HuH-7.5 (cell line): Measurements from ENCODE around the gene VASP.

Source experiments
- DNase-seq: peaks from one replicate; pipeline ENCODE4 v3.0.0; 2011; ENCODE audit warnings: low spot score

The VASP gene

GRCh38 chr19:45554481-45554880 lies 47.2 kb downstream of the VASP start:
- DNase-seq = no peak

- DNase-seq = no peak
These were observed 49.6 kb downstream of the VASP start for GRCh38 chr19:45556835-45557234.

DNA sequence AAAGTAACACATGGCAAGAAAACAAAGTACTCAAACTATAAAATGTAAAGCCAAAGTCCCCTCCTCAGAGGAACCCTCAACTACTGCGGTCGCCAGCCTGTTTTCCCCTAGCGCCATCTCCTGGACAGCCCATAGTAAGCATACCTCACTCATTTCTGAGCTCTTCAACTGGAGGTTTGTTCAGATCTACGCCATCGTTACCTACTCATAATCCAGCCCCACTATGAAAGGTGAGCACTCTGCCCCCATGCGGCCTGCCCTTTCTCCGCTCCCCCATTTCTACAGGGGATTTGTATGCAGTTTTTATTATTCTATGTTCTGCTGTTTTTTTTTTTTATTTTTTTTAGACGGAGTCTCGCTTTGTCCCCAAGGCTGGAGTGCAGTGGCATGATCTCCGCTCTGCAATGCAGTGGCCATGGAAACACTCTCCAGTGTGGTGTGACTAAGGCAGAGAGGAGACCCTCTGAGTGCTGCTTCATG lies 51.2 kb downstream of the VASP start:
- DNase-seq = peak; percentile 73

GRCh38 chr19:45560038-45560437 lies 52.8 kb downstream of the VASP start:
- DNase-seq = no peak

DNA sequence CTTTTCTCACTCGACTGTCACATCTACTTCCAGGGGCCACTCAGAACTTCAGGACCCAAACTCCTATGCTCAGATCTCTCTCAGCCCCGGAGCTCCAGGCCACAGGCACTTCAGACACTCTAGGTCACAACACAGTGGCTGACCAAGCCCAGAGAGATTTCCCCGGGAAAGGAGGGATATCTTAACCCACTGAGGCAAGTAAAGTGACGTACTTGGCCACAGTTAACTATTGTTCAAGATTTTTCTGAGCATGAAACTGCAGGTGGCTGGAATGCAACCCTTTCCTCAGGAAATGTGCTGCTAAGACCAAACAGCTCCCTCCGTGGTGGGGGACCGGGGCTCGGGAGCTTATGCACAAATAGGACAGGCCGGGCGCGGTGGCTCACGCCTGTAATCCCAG lies 53.4 kb downstream of the VASP start:
- DNase-seq = no peak

GRCh38 chr19:45564131-45564780 lies 57.0 kb downstream of the VASP start:
- DNase-seq = no peak

- no peak for DNase-seq
These were observed 60.3 kb downstream of the VASP start for GRCh38 chr19:45567609-45568008.

DNA sequence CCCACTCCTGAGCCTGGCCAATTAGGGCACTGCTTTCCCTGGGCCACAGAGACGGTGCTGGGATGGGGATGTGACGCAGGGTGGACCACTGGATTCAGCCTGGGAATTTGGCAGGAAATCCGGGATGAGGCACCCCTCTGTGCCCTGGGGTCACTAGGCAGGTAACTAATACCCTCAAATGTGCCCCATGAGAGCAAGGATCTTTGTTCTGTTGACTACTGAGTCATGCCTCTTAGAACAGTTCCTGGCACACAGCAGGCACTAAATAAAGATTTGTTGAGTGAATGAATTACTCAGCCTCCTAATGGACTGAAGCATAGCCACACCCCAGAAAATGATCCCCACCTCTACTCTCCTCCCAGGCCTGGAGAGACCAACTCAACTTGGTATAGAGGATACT lies 61.5 kb downstream of the VASP start:
- no peak for DNase-seq

DNA sequence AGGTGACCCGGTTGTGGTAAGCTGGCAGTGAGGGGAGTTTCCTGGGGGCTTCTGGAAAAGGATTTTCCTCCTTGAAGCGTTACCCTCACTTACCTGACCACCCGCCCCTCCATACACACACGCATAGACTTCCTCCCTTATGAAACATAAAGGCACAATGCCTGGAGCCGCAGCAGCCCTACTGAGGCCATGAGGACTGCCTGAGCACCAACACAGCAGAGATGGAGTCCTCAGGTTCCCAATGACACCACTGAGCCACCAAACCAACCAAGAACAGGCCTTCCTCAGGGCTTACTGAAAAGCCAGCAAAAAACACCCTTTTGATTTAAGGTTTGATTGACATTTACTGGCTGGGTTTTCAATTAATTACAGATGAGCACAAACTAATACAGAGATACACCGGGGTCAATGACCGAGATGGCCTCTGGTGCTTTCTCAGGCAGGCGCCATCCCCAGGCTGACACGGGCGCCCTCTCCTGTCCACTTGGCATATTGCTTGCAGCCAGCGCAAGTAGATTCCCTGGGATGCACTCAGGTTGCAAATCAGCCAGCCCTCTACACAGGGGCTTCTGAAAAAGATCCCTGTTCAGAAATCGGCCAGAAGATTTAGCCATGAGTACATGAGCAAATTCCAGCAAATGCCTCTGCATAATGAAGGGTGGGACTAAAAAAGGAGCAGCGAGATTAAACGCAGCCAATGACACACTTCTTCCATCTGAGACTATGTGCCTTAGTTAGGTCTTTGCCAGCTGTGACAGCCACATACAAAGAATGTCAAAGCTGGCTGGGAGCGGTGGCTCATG lies 62.5 kb downstream of the VASP start:
- DNase-seq = peak; percentile 54

- DNase-seq = no peak
These were observed 64.4 kb downstream of the VASP start for GRCh38 chr19:45571457-45572220.

- no peak for DNase-seq
These were observed 67.2 kb downstream of the VASP start for GRCh38 chr19:45574526-45574925.

GRCh38 chr19:45575216-45575615 lies 67.9 kb downstream of the VASP start:
- no peak for DNase-seq
